IMR-90 (cell line): ENCODE data around the gene RTN3. TPM values are rescaled to one million over a fixed set of nuclear protein-coding genes. Genes with fewer than 3 reads are reported as not detected.
A peak's percentile ranks its signal among the peaks of the same experiment; 100 is the strongest.

Experiments
- ATAC-seq: fragments of 200-7000 bp; cut with Tn5 transposase; 2 replicates; pipeline ENCODE4 v1.9.1; 2020; ENCODE audit warnings: low read depth, mild to moderate bottlenecking, moderate library complexity
- BruUV-seq: library from RNA; stranded (reverse); fragments of 400-500 nt; replicated peaks from 2 replicates; lab custom pipeline; 2021; lab: Mats Ljungman, UMichigan
- CTCF ChIA-PET: fragments of 300-600 bp; formaldehyde crosslinking; extraction: SDS; loops from one replicate; lab custom pipeline; 2021; ENCODE audit warnings: antibody characterized with exemption; lab: Yijun Ruan, JAX
- POLR2A ChIA-PET: fragments of 300-600 bp; sonication (Branson Sonifier 250); formaldehyde crosslinking; loops from one replicate; lab custom pipeline; 2022; ENCODE audit warnings: antibody characterized with exemption; ENCODE audit not compliant: unreplicated experiment; lab: Charles Lee
- DNase-seq: peaks from one replicate; pipeline ENCODE4 v3.0.0; 2013
- H2AFZ ChIP-seq: replicated peaks from 2 replicates; pipeline ENCODE3; 2013; ENCODE audit warnings: low read length, mild to moderate bottlenecking; ENCODE audit not compliant: poor library complexity
- H2AK5ac ChIP-seq: 2 replicates; pipeline ENCODE4 v1.6.1; 2013; ENCODE audit warnings: low read depth, low read length, inconsistent platforms
- H2AK9ac ChIP-seq: replicated peaks from 2 replicates; pipeline ENCODE3; 2013; ENCODE audit warnings: mild to moderate bottlenecking, low read depth, low read length, moderate library complexity; ENCODE audit not compliant: poor library complexity
- H2BK120ac ChIP-seq: 2 replicates; pipeline ENCODE4 v1.6.1; 2013; ENCODE audit warnings: low read depth, low read length, inconsistent platforms
- H2BK15ac ChIP-seq: 3 replicates; pipeline ENCODE4 v1.6.1; 2013; ENCODE audit warnings: low read depth, low read length, inconsistent platforms
- H2BK20ac ChIP-seq: 2 replicates; pipeline ENCODE4 v1.6.1; 2013; ENCODE audit warnings: low read depth, mild to moderate bottlenecking, inconsistent platforms, low read length, moderate library complexity
- H2BK5ac ChIP-seq: 2 replicates; pipeline ENCODE4 v1.6.1; 2013; ENCODE audit warnings: mild to moderate bottlenecking, low read depth, low read length, inconsistent platforms; ENCODE audit not compliant: poor library complexity, severe bottlenecking
- H3K14ac ChIP-seq: replicated peaks from 2 replicates; pipeline ENCODE4 v1.6.1; 2013; ENCODE audit warnings: low read depth, low read length, inconsistent platforms
- H3K18ac ChIP-seq: 2 replicates; pipeline ENCODE4 v1.6.1; 2013; ENCODE audit warnings: low read depth, low read length, control low read depth
- H3K23ac ChIP-seq: 2 replicates; pipeline ENCODE4 v1.6.1; 2013; ENCODE audit warnings: low read depth, low read length, inconsistent platforms
- H3K27ac ChIP-seq: 2 replicates; pipeline ENCODE4 v1.5.1; 2013; ENCODE audit warnings: mild to moderate bottlenecking, control low read depth, low read length; ENCODE audit not compliant: insufficient read depth
- H3K27me3 ChIP-seq: 2 replicates; pipeline ENCODE4 v1.6.1; 2013; ENCODE audit warnings: low read length; ENCODE audit not compliant: control insufficient read depth, insufficient read depth
- H3K36me3 ChIP-seq: 2 replicates; pipeline ENCODE4 v1.6.1; 2013; ENCODE audit warnings: low read length, mixed read lengths; ENCODE audit not compliant: control insufficient read depth, insufficient read depth
- H3K4ac ChIP-seq: 2 replicates; pipeline ENCODE4 v1.6.1; 2013; ENCODE audit warnings: low read depth, low read length, inconsistent platforms
- H3K4me1 ChIP-seq: 2 replicates; pipeline ENCODE4 v1.6.1; 2013; ENCODE audit warnings: low read length, mixed read lengths; ENCODE audit not compliant: control insufficient read depth, insufficient read depth
- H3K4me2 ChIP-seq: 2 replicates; pipeline ENCODE4 v1.6.1; 2013; ENCODE audit warnings: low read depth, mild to moderate bottlenecking, control low read depth, low read length, moderate library complexity
- H3K4me3 ChIP-seq: 2 replicates; pipeline ENCODE4 v1.5.1; 2013; ENCODE audit warnings: low read depth, mild to moderate bottlenecking, control low read depth, low read length, moderate library complexity; ENCODE audit not compliant: insufficient read depth
- H3K56ac ChIP-seq: 2 replicates; pipeline ENCODE4 v1.6.1; 2013; ENCODE audit warnings: low read length, inconsistent platforms; ENCODE audit not compliant: insufficient read depth; ENCODE audit errors: extremely low read depth
- H3K79me1 ChIP-seq, 2 experiments: 2 replicates each; pipeline ENCODE4 v1.6.1; 2013; ENCODE audit warnings: low read length in 2 of 2, inconsistent platforms in 1 of 2, low read depth in 1 of 2
- H3K9ac ChIP-seq: 2 replicates; pipeline ENCODE4 v1.6.1; 2013; ENCODE audit warnings: low read depth, low read length, control low read depth
- H3K9me1 ChIP-seq: 2 replicates; pipeline ENCODE4 v1.6.1; 2013; ENCODE audit warnings: low read length, inconsistent platforms; ENCODE audit not compliant: insufficient read depth
- H3K9me3 ChIP-seq: 2 replicates; pipeline ENCODE4 v1.6.1; 2013; ENCODE audit warnings: low read length; ENCODE audit not compliant: control insufficient read depth, insufficient read depth
- H4K20me1 ChIP-seq: 2 replicates; pipeline ENCODE4 v1.6.1; 2013; ENCODE audit warnings: low read length, inconsistent platforms; ENCODE audit not compliant: insufficient read depth
- H4K5ac ChIP-seq: 2 replicates; pipeline ENCODE4 v1.6.1; 2013; ENCODE audit warnings: mild to moderate bottlenecking, low read depth, low read length, control low read depth
- H4K8ac ChIP-seq, 2 experiments: 2 replicates each; pipeline ENCODE4 v1.6.1; 2013; ENCODE audit warnings: low read depth in 2 of 2, low read length in 2 of 2, control low read depth in 1 of 2, inconsistent platforms in 1 of 2
- H4K91ac ChIP-seq: 2 replicates; pipeline ENCODE4 v1.6.1; 2013; ENCODE audit warnings: low read depth, low read length, inconsistent platforms; ENCODE audit not compliant: insufficient read depth
- FOS ChIP-seq: fragments of 150-350 bp; IDR thresholded peaks from 2 replicates; pipeline ENCODE4 v1.6.1; 2016; ENCODE audit warnings: low read depth, low read length
- POLR2A ChIP-seq: IDR thresholded peaks from 2 replicates; pipeline ENCODE4 v1.6.1; 2012; ENCODE audit warnings: mild to moderate bottlenecking, low read depth, low read length
- WGBS, 2 experiments: methylation state at CpG; one replicate each; pipeline versions ENCODE4 v1.1.5 to v1.1.7; 2013; ENCODE audit warnings: missing lambda C conversion rate in 2 of 2; ENCODE audit not compliant: insufficient read length in 1 of 2; ENCODE audit errors: extremely low coverage in 2 of 2; 5-methylcytosine and 5-hydroxymethylcytosine counted together
- dilution Hi-C: fragments of 300-500 bp; cut with HindIII; formaldehyde crosslinking; loops from one replicate; pipeline ENCODE4 v1.14.3; 2018; ENCODE audit warnings: low sequenced_read_pairs; ENCODE audit not compliant: unreplicated experiment
- in situ Hi-C: fragments of 300-500 bp; cut with MboI; formaldehyde crosslinking; loops from 3 replicates; pipeline ENCODE4 v1.14.3; 2019; ENCODE audit warnings: low sequenced_read_pairs, inconsistent platforms, mixed read lengths
- intact Hi-C: fragments of 100-400 bp; cut with micrococcal nuclease; formaldehyde crosslinking; loops from 2 replicates; pipeline ENCODE4 v1.10.0; 2022
- polyA plus RNA-seq, 3 experiments: library from polyadenylated mRNA; depleted of rRNA; stranded (reverse); fragments of >200 nt; gene quantifications; 2 replicates each; pipeline ENCODE4 v1.2.3, GENCODE V29; 2012; ENCODE audit warnings: low replicate concordance in 1 of 3
- total RNA-seq: library from RNA; depleted of rRNA; stranded (reverse); fragments of >200 nt; gene quantifications from 2 replicates; pipeline ENCODE4 v1.2.3, GENCODE V29; 2012
- TF ChIP-seq, protein P1 (sequence below): fragments of 150-350 bp; IDR thresholded peaks from 2 replicates; pipeline ENCODE4 v1.6.1; 2017; ENCODE audit warnings: mild to moderate bottlenecking, antibody characterized with exemption, low read length, low read depth

RTN3 gene
- total and polyA plus RNA-seq, 2 of the 4 experiments (the other 2 are of a cell fraction): 31.2 to 64.6 TPM

DNA sequence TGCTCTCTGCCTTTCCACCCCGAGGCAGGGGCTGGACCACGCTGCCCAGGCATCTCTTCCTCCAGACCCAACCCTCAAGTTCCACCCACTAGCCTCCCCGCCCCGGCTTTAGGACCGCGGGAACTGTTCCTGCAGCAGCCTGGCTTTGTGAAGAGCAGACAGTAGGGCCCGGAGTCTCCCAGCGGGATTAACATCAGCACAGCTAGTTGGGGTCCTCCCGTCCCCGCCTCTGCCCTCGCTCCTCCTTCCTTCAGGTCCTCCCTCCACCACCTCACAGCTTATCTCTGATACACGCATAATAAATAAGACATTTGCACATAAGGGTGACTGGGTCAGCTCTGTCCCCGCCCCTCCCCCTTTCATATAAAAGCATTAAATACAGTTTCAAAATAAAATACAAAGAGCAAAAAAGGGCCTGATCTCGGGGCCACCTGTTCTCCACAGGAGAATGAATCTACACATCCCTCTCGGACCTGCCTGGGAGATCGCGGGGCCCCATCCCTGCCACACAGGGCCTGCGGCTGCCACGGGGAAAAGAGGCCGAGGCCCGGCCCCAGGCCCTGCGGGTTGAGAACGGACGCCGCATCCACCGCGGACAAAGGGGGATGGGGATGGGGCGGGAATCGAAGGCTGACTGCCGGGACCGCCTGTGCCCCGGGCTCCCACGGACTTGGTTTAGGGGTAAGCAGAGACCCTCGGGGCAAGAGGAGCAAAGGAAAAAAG, 80.8 kb downstream of the RTN3 start:
- H3K4ac ChIP-seq: no peak overlapping the region
- no peaks in the 10 kb centered on the region for H3K27me3 ChIP-seq
- no peak overlapping the region for H3K14ac ChIP-seq
- no peak overlapping the region for H2AFZ ChIP-seq
- ChIA-PET CTCF (no interaction called here), POLR2A (no interaction called here)
- H3K9me3 ChIP-seq: no peaks in the 10 kb centered on the region
- H3K27ac ChIP-seq: no peak overlapping the region
- DNase-seq (no peak), ATAC-seq (no peak)
- 65% methylated on average over 17 of the region's 34 CpGs; no CpG with 5 or more reads in 1 of the 2 experiments for WGBS, 2 experiments
- H2BK120ac ChIP-seq: no peak overlapping the region
- H4K91ac ChIP-seq: no peak overlapping the region
- no peak overlapping the region for H2AK5ac ChIP-seq
- peaks cover 24% of the 10 kb centered on the region for H4K20me1 ChIP-seq
- no peak overlapping the region for H3K18ac ChIP-seq
- H2BK20ac ChIP-seq: no peak overlapping the region
- H3K36me3 ChIP-seq: peaks cover 39% of the 10 kb centered on the region
- intact Hi-C loops: no loop called here
- TF ChIP-seq FOS (no peak), POLR2A (no peak)
- TF ChIP-seq, protein P1, sequence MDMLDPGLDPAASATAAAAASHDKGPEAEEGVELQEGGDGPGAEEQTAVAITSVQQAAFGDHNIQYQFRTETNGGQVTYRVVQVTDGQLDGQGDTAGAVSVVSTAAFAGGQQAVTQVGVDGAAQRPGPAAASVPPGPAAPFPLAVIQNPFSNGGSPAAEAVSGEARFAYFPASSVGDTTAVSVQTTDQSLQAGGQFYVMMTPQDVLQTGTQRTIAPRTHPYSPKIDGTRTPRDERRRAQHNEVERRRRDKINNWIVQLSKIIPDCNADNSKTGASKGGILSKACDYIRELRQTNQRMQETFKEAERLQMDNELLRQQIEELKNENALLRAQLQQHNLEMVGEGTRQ: no peak
- no peak overlapping the region for H4K5ac ChIP-seq
- H3K4me3 ChIP-seq: no peak overlapping the region
- H3K9ac ChIP-seq: no peak overlapping the region
- H3K4me1 ChIP-seq: peaks cover 9% of the 10 kb centered on the region; the same call in 1 of the 2 replicates
- H3K4me2 ChIP-seq: no peak overlapping the region
- in situ Hi-C loops: loop anchor here (10.0 kb wide), 1 partner anchor 183 kb away; no protein-coding TSS in a partner anchor
- H3K56ac ChIP-seq: no peak overlapping the region
- H4K8ac ChIP-seq: peak overlapping the region in 1 of 2 experiments; percentile 23; a peak in 1 of 4 replicates
- no peaks in the 10 kb centered on the region for H3K9me1 ChIP-seq
- no peak overlapping the region for H2BK5ac ChIP-seq
- H2AK9ac ChIP-seq: no peak overlapping the region
- dilution Hi-C loops: no loop called here
- no peak overlapping the region for H3K23ac ChIP-seq
- no TSS peak for BruUV-seq
- H2BK15ac ChIP-seq: no peak overlapping the region
- peaks cover 12 to 45% of the 10 kb centered on the region in 2 experiments for H3K79me1 ChIP-seq
